ENCODE data around the gene GLP2R. TPM values are rescaled to one million over a fixed set of nuclear protein-coding genes. Genes with fewer than 3 reads are reported as not detected.

GLP2R gene
- total RNA-seq, 1 donor from 2014 or later: not detected

DNA sequence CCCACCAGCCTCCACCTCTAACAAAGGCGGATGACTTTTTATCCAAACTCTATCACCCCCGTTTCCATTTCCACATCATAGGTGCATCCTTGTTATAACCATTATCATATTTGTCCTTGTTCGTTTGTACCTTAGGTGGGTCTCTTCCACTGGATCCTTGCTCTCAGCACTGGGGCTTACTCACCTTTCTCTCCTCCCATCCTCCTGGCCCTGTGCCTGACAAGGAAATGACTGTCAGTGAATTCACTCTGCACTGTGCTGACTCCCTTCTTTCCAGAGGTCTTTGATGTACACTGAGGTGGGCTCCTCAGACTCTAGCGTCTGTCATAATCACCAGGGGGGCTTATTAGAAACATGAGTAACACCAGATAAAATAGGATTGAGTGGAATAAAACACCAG, 7.0 kb upstream of the GLP2R start:
- Mint-ChIP-seq H3K9me3 (peaks cover 3% of the 10 kb centered on the region), H3K4me1 (no peaks in the 10 kb centered on the region), H3K4me3 (no peak overlapping the region), H3K27ac (no peak overlapping the region), H3K36me3 (ENCODE audit: low read depth) (no peaks in the 10 kb centered on the region), H3K27me3 (peaks cover 4% of the 10 kb centered on the region)
- no peak for DNase-seq
- CTCF ChIA-PET: no interaction called here
- intact Hi-C loops (cut with micrococcal nuclease): no loop called here
- no peak for ATAC-seq (ENCODE audit: low read depth)
- POLR2A ChIA-PET: no interaction called here
- TF ChIP-seq, protein P1, sequence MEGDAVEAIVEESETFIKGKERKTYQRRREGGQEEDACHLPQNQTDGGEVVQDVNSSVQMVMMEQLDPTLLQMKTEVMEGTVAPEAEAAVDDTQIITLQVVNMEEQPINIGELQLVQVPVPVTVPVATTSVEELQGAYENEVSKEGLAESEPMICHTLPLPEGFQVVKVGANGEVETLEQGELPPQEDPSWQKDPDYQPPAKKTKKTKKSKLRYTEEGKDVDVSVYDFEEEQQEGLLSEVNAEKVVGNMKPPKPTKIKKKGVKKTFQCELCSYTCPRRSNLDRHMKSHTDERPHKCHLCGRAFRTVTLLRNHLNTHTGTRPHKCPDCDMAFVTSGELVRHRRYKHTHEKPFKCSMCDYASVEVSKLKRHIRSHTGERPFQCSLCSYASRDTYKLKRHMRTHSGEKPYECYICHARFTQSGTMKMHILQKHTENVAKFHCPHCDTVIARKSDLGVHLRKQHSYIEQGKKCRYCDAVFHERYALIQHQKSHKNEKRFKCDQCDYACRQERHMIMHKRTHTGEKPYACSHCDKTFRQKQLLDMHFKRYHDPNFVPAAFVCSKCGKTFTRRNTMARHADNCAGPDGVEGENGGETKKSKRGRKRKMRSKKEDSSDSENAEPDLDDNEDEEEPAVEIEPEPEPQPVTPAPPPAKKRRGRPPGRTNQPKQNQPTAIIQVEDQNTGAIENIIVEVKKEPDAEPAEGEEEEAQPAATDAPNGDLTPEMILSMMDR (IDR thresholded peaks at IDR 0.05): no peak

DNA sequence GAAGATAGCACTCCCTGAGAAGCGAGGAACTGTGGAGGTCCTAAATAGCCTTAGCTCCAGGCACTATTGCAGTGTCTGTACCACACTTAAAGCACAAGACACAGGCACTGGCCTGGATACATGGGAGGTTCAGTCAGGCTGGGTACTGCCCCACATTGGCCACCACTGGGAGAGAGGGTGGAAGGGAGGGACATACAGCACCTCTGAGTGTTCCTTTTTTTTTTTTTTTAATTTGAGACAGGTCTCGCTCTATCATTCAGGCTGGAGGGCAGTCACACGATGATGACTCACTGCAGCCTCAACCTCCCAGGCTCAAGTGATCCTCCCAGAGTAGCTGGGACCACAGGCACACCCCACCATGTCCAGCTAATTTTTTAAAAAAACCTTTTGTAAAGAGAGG, 5.3 kb upstream of the GLP2R start:
- CTCF ChIA-PET: no interaction called here
- intact Hi-C loops (cut with micrococcal nuclease): no loop called here
- Mint-ChIP-seq H3K36me3 (ENCODE audit: low read depth) (no peaks in the 10 kb centered on the region), H3K4me1 (no peaks in the 10 kb centered on the region), H3K27me3 (peaks cover 7% of the 10 kb centered on the region), H3K9me3 (peaks cover 3% of the 10 kb centered on the region), H3K4me3 (no peak overlapping the region), H3K27ac (no peak overlapping the region)
- TF ChIP-seq, protein P1 (IDR thresholded peaks at IDR 0.05): no peak
- POLR2A ChIA-PET: no interaction called here
- ATAC-seq (ENCODE audit: low read depth): no peak
- DNase-seq: no peak

DNA sequence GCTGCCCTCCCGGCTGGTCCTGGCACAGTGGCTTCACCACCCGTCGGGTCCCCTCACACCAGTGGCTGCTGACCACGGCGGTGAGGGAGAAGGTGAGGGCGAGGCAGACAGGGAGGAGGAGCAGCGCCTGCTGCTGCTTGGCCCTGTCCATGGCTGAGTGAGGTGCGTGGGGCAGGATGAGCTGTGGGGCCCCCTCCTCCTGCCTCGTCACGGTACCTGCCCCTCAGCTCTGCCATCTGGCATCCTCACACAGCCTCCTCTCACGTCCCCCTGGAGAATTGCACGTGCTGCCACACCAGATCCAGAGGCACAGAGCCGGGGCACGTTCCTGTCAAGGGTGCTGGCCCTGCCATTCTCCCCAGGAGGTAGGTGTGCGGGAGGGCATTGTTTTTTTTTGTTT, 3.8 kb upstream of the GLP2R start, which contains the start of gene GSG1L2:
Gene GSG1L2 (minus strand): TSS at position 159 of the 400 bp plus-strand sequence. CDS start 8 bp downstream, at position 151.
- ATAC-seq (ENCODE audit: low read depth) (no peak), DNase-seq (no peak)
- TF ChIP-seq, protein P1 (IDR thresholded peaks at IDR 0.05): no peak
- Mint-ChIP-seq H3K4me3 (no peak within 1 kb of the TSS), H3K36me3 (ENCODE audit: low read depth) (no peaks in the 10 kb centered on the region), H3K9me3 (peaks cover 3% of the 10 kb centered on the region), H3K27ac (no peak within 1 kb of the TSS), H3K27me3 (peaks cover 7% of the 10 kb centered on the region), H3K4me1 (no peaks in the 10 kb centered on the region)
- POLR2A ChIA-PET: no interaction called here
- intact Hi-C loops (cut with micrococcal nuclease): no loop called here
- CTCF ChIA-PET: no interaction called here

DNA sequence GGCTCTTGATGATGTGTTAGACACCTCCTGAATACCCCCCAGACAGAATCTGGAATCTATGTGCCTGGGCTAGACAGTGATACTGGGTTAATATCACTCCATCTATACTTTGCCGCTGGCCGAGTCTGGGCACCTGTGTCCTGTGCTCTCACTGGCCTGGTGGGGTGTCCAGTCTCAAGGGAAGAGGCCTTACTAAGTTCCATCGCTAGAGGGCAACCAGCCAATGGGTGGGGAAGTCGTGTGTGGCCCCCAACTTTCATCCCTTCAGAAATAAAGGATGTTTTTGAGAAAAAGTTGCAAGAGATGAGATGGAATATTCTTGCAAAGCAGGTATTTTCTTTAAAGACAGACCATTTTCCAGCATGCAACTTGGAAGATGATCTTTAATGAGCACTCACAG, 1.6 kb upstream of the GLP2R start:
- Mint-ChIP-seq H3K27me3 (peaks cover 7% of the 10 kb centered on the region), H3K4me3 (no peak overlapping the region)

DNA sequence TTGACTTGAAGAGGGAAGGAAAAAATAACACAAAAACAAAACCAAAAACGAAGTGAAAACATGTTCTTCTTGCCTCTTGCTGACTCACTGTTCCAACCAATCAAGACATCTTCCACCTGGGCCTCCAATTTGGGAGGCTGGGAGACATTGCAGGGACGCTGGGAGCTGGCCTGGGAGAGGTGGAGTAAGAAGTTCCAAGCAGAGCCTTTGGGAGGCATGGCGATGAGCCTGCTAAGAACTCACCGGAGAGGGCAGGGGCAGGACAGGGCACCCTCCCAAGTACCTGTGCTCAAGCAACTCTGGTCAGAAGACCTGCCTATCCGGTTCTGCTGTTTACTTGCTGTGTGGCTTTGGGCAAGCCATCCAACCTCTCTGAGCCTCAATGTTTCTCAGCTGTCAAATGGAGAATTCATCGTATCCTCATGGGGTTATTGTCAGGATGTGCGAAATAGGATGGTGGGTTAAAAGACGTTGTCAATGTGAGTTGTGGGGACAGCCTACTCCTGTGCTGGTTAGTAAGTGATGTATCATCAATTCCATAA, 856 bp upstream of the GLP2R start:
- H3K9me3 Mint-ChIP-seq: peaks cover 3% of the 10 kb centered on the region
- no peak overlapping the region for H3K4me3 Mint-ChIP-seq
- ATAC-seq (ENCODE audit: low read depth) (no peak), DNase-seq (no peak)
- no peak overlapping the region for H3K27ac Mint-ChIP-seq
- TF ChIP-seq, protein P1 (IDR thresholded peaks at IDR 0.05): no peak
- H3K27me3 Mint-ChIP-seq: peaks cover 5% of the 10 kb centered on the region
- no peaks in the 10 kb centered on the region for H3K4me1 Mint-ChIP-seq
- no peaks in the 10 kb centered on the region for H3K36me3 Mint-ChIP-seq (ENCODE audit: low read depth)
- POLR2A ChIA-PET: no interaction called here
- intact Hi-C loops (cut with micrococcal nuclease): no loop called here
- CTCF ChIA-PET: no interaction called here

More for the DNA sequence above, 1.6 kb upstream of the GLP2R start:
- no peaks in the 10 kb centered on the region for H3K4me1 Mint-ChIP-seq
- H3K27ac Mint-ChIP-seq: no peak overlapping the region
- DNase-seq (no peak), ATAC-seq (ENCODE audit: low read depth) (no peak)
- ChIA-PET CTCF (no interaction called here), POLR2A (no interaction called here)
- TF ChIP-seq, protein P1 (IDR thresholded peaks at IDR 0.05): no peak
- H3K9me3 Mint-ChIP-seq: peaks cover 3% of the 10 kb centered on the region
- intact Hi-C loops (cut with micrococcal nuclease): no loop called here
- no peaks in the 10 kb centered on the region for H3K36me3 Mint-ChIP-seq (ENCODE audit: low read depth)

Measured in activated B cell treated with CpG ODN at 0.5 μM for 24 hours (primary cell).